Right cardiac atrium (tissue), 5 donors: ENCODE data around the gene TBC1D5. TPM values are rescaled to one million over a fixed set of nuclear protein-coding genes. Genes with fewer than 3 reads are reported as not detected.
"Not testable (repeated sequence)": the region's sequence is repeated elsewhere in the genome, so short reads cannot be mapped to it uniquely, and the experiment has no call there.

Source experiments
- ATAC-seq, 2 donors: fragments of 200-7000 bp; cut with Tn5 transposase; one replicate each; pipeline versions ENCODE4 v1.8.0 to v1.9.1; 2020; ENCODE audit warnings: moderate library complexity in 2 of 2, mild to moderate bottlenecking in 1 of 2
- DNase-seq, 3 donors: peaks; one replicate each; pipeline ENCODE4 v3.0.0-alpha.2; 2020
- H3K27ac ChIP-seq: one replicate; pipeline ENCODE4 v1.5.1; 2013; ENCODE audit warnings: mild to moderate bottlenecking, low read length, control low read depth, moderate library complexity
- H3K27me3 ChIP-seq: one replicate; pipeline ENCODE4 v1.6.1; 2013; ENCODE audit not compliant: control insufficient read depth, insufficient read depth
- H3K4me1 ChIP-seq: one replicate; pipeline ENCODE4 v1.6.1; 2013; ENCODE audit warnings: low read length; ENCODE audit not compliant: control insufficient read depth, insufficient read depth
- H3K4me3 ChIP-seq: one replicate; pipeline ENCODE4 v1.5.1; 2013; ENCODE audit warnings: low read length, control low read depth
- H3K9me3 ChIP-seq: one replicate; pipeline ENCODE4 v1.6.1; 2013; ENCODE audit warnings: low read length; ENCODE audit not compliant: control insufficient read depth
- WGBS: extraction: QIAGEN DNeasy Blood & Tissue Kit; methylation state at CpG from one replicate; pipeline ENCODE4 v1.1.7; 2013; 5-methylcytosine and 5-hydroxymethylcytosine counted together
- intact Hi-C, 4 donors: fragments of 100-400 bp; cut with DNase I; formaldehyde crosslinking; loops; one replicate each; pipeline versions ENCODE4 v1.11.0 to v1.14.0; 2022 to 2023
- polyA plus RNA-seq: library from polyadenylated mRNA; stranded (reverse); fragments of 200-250 nt; gene quantifications from one replicate; pipeline ENCODE4 v1.2.3, GENCODE V29; 2013
- total RNA-seq, 4 donors: library from RNA; stranded (reverse); fragmentation: NEBNext Ultra II Directional; extraction: Animal tissue kit (Norgen Biotek cat#: 25700); gene quantifications; one replicate each; pipeline ENCODE4 v1.2.1, GENCODE V29; 2021
- donor health status: healthy with polysubstance abuse.
- donor health status: DM: no; HTN: yes; CAD: no.
- donor health status: DM: no; HTN: no; CAD: no.
- donor health status: DM: no; HTN: yes; CAD: no; lungs with severe emphysema.
- donor health status: DM: yes; HTN: yes; CAD: no.

TBC1D5 gene
- total and polyA plus RNA-seq, 5 donors, result 9.0 to 44.3 (median 39.6) TPM

GRCh38 chr3:17737591-17737990 lies 4.8 kb downstream of the TBC1D5 start:
- no peak for DNase-seq
- no peak for ATAC-seq
- no peak overlapping the region for H3K27ac ChIP-seq
- no peaks in the 10 kb centered on the region for H3K9me3 ChIP-seq
- H3K27me3 ChIP-seq, result no peaks in the 10 kb centered on the region
- H3K4me1 ChIP-seq, result no peaks in the 10 kb centered on the region
- intact Hi-C loops, result no loop called here
- H3K4me3 ChIP-seq, result no peak overlapping the region

GRCh38 chr3:17735362-17735761 lies 7.1 kb downstream of the TBC1D5 start:
- DNase-seq, intact Hi-C loops, H3K9me3 ChIP-seq, H3K4me3 ChIP-seq, H3K4me1 ChIP-seq, ATAC-seq, H3K27me3 ChIP-seq, H3K27ac ChIP-seq: not testable (repeated sequence)
- WGBS, result 98% methylated on average over 7 of the region's 7 CpGs

GRCh38 chr3:17733768-17734167 lies 8.7 kb downstream of the TBC1D5 start:
- Histone ChIP-seq H3K9me3 (no peaks in the 10 kb centered on the region), H3K27me3 (no peaks in the 10 kb centered on the region), H3K4me3 (no peak overlapping the region), H3K4me1 (no peaks in the 10 kb centered on the region), H3K27ac (no peak overlapping the region)
- intact Hi-C loops, result no loop called here
- no peak for ATAC-seq
- 96% methylated on average over 2 of the region's 2 CpGs for WGBS
- no peak for DNase-seq

GRCh38 chr3:17733215-17733614 lies 9.2 kb downstream of the TBC1D5 start:
- DNase-seq (no peak), ATAC-seq (no peak)
- Histone ChIP-seq H3K4me1 (no peaks in the 10 kb centered on the region), H3K27me3 (no peaks in the 10 kb centered on the region), H3K27ac (no peak overlapping the region), H3K4me3 (no peak overlapping the region), H3K9me3 (no peaks in the 10 kb centered on the region)
- intact Hi-C loops, result no loop called here
- 83% methylated on average over 3 of the region's 3 CpGs for WGBS

- DNase-seq (peak in 2 of 3 donors; percentile 22 to 76), ATAC-seq (peak in 1 of 2 donors; percentile 13)
- no peak overlapping the region for H3K27ac ChIP-seq
- no peaks in the 10 kb centered on the region for H3K4me1 ChIP-seq
- WGBS, result 75% methylated on average over 4 of the region's 4 CpGs
- intact Hi-C loops, result no loop called here
- no peaks in the 10 kb centered on the region for H3K27me3 ChIP-seq
- no peaks in the 10 kb centered on the region for H3K9me3 ChIP-seq
- H3K4me3 ChIP-seq, result no peak overlapping the region
These were observed 12.0 kb downstream of the TBC1D5 start for GRCh38 chr3:17730318-17730967.

- Histone ChIP-seq H3K4me1 (no peaks in the 10 kb centered on the region), H3K9me3 (no peaks in the 10 kb centered on the region), H3K27ac (no peak overlapping the region), H3K27me3 (no peaks in the 10 kb centered on the region), H3K4me3 (no peak overlapping the region)
- no peak for DNase-seq
- ATAC-seq, result no peak
- intact Hi-C loops, result no loop called here
- 97% methylated on average over 1 of the region's 1 CpG for WGBS
These were observed 16.1 kb downstream of the TBC1D5 start for GRCh38 chr3:17726313-17726712.

GRCh38 chr3:17725844-17726243 lies 16.6 kb downstream of the TBC1D5 start:
- WGBS, result over 99% methylated on average over 5 of the region's 5 CpGs
- ATAC-seq, intact Hi-C loops, H3K9me3 ChIP-seq, H3K27me3 ChIP-seq, DNase-seq, H3K27ac ChIP-seq, H3K4me1 ChIP-seq, H3K4me3 ChIP-seq: not testable (repeated sequence)

- no peak overlapping the region for H3K27ac ChIP-seq
- H3K9me3 ChIP-seq, result no peaks in the 10 kb centered on the region
- no peak overlapping the region for H3K4me3 ChIP-seq
- DNase-seq, result no peak
- intact Hi-C loops, result no loop called here
- 84% methylated on average over 1 of the region's 1 CpG for WGBS
- no peaks in the 10 kb centered on the region for H3K4me1 ChIP-seq
- ATAC-seq, result no peak
- no peaks in the 10 kb centered on the region for H3K27me3 ChIP-seq
These were observed 17.5 kb downstream of the TBC1D5 start for GRCh38 chr3:17724948-17725347.

- DNase-seq (no peak), ATAC-seq (no peak)
- no peak overlapping the region for H3K4me3 ChIP-seq
- intact Hi-C loops, result no loop called here
- H3K27ac ChIP-seq, result no peak overlapping the region
- H3K4me1 ChIP-seq, result no peaks in the 10 kb centered on the region
- H3K9me3 ChIP-seq, result no peaks in the 10 kb centered on the region
- H3K27me3 ChIP-seq, result no peaks in the 10 kb centered on the region
- WGBS, result 97% methylated on average over 3 of the region's 3 CpGs
These were observed 18.3 kb downstream of the TBC1D5 start for GRCh38 chr3:17724122-17724521.

- H3K4me1 ChIP-seq, result no peaks in the 10 kb centered on the region
- intact Hi-C loops, result no loop called here
- ATAC-seq (no peak), DNase-seq (no peak)
- H3K9me3 ChIP-seq, result peaks cover 1% of the 10 kb centered on the region
- no peaks in the 10 kb centered on the region for H3K27me3 ChIP-seq
- H3K27ac ChIP-seq, result no peak overlapping the region
- no peak overlapping the region for H3K4me3 ChIP-seq
These were observed 25.0 kb downstream of the TBC1D5 start for GRCh38 chr3:17717411-17717810.

- Histone ChIP-seq H3K4me1 (no peaks in the 10 kb centered on the region), H3K27me3 (no peaks in the 10 kb centered on the region), H3K9me3 (peaks cover 1% of the 10 kb centered on the region), H3K4me3 (no peak overlapping the region), H3K27ac (no peak overlapping the region)
- ATAC-seq (no peak), DNase-seq (no peak)
- intact Hi-C loops, result no loop called here
- WGBS, result 98% methylated on average over 2 of the region's 2 CpGs
These were observed 28.0 kb downstream of the TBC1D5 start for GRCh38 chr3:17714473-17714872.

GRCh38 chr3:17709236-17709810 lies 33.1 kb downstream of the TBC1D5 start:
- ATAC-seq, result no peak
- intact Hi-C loops, result no loop called here
- WGBS, result 57% methylated on average over 1 of the region's 1 CpG
- Histone ChIP-seq H3K27ac (no peak overlapping the region), H3K9me3 (no peaks in the 10 kb centered on the region), H3K27me3 (no peaks in the 10 kb centered on the region), H3K4me1 (no peaks in the 10 kb centered on the region), H3K4me3 (no peak overlapping the region)
- no peak for DNase-seq
